Measurements from ENCODE around the gene QSER1.

QSER1 gene

GRCh38 chr11:32905028-32905667, 12.5 kb downstream of the QSER1 start:
- TF ChIP-seq GATA2 (IDR thresholded peaks at IDR 0.05; ENCODE audit: low read depth, low read length) (no peak), GATA3 (IDR thresholded peaks at IDR 0.05; ENCODE audit: low read depth, low read length) (no peak)

- no peak for TF ChIP-seq GATA3 (IDR thresholded peaks at IDR 0.05; ENCODE audit: low read depth, low read length)
- TF ChIP-seq GATA2 (IDR thresholded peaks at IDR 0.05; ENCODE audit: low read depth, low read length) = no peak
Observed at GRCh38 chr11:32908619-32909018, 16.0 kb downstream of the QSER1 start.

- TF ChIP-seq GATA3 (IDR thresholded peaks at IDR 0.05; ENCODE audit: low read depth, low read length) (no peak), GATA2 (IDR thresholded peaks at IDR 0.05; ENCODE audit: low read depth, low read length) (no peak)
Observed at GRCh38 chr11:32911413-32911812, 18.8 kb downstream of the QSER1 start.

GRCh38 chr11:32913445-32913844, 20.8 kb downstream of the QSER1 start:
- no peak for TF ChIP-seq GATA2 (IDR thresholded peaks at IDR 0.05; ENCODE audit: low read depth, low read length)
- no peak for TF ChIP-seq GATA3 (IDR thresholded peaks at IDR 0.05; ENCODE audit: low read depth, low read length)

DNA sequence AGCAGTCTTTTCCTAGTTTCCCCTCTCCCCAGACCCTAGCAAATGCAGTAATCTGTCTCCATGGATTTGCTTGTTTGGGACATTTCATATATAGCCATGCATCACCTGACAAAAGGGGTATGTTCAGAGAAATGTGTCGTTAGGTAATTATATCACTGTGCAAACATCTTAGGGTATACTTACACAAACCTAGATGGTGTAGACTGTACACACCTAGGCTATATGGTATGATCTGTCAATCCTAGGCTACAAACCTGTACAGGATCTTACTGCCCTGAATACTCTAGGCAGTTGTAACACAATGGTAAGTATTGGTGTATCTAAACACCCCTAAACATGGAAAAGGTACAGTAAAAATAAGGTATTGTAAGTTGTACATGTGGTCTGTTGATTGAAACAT, 23.8 kb downstream of the QSER1 start:
- TF ChIP-seq GATA3 (IDR thresholded peaks at IDR 0.05; ENCODE audit: low read depth, low read length) (no peak), GATA2 (IDR thresholded peaks at IDR 0.05; ENCODE audit: low read depth, low read length) (no peak)

GRCh38 chr11:32916994-32917393, 24.4 kb downstream of the QSER1 start:
- TF ChIP-seq GATA2 (IDR thresholded peaks at IDR 0.05; ENCODE audit: low read depth, low read length) (no peak), GATA3 (IDR thresholded peaks at IDR 0.05; ENCODE audit: low read depth, low read length) (no peak)

- TF ChIP-seq GATA3 (IDR thresholded peaks at IDR 0.05; ENCODE audit: low read depth, low read length) (no peak), GATA2 (IDR thresholded peaks at IDR 0.05; ENCODE audit: low read depth, low read length) (no peak)
Observed at GRCh38 chr11:32918427-32918826, 25.8 kb downstream of the QSER1 start.

GRCh38 chr11:32919338-32919737, 26.7 kb downstream of the QSER1 start:
- no peak for TF ChIP-seq GATA3 (IDR thresholded peaks at IDR 0.05; ENCODE audit: low read depth, low read length)
- no peak for TF ChIP-seq GATA2 (IDR thresholded peaks at IDR 0.05; ENCODE audit: low read depth, low read length)

GRCh38 chr11:32920570-32920969, 28.0 kb downstream of the QSER1 start:
- no peak for TF ChIP-seq GATA2 (IDR thresholded peaks at IDR 0.05; ENCODE audit: low read depth, low read length)
- TF ChIP-seq GATA3 (IDR thresholded peaks at IDR 0.05; ENCODE audit: low read depth, low read length) = no peak

GRCh38 chr11:32921204-32921603, 28.6 kb downstream of the QSER1 start:
- no peak for TF ChIP-seq GATA3 (IDR thresholded peaks at IDR 0.05; ENCODE audit: low read depth, low read length)

DNA sequence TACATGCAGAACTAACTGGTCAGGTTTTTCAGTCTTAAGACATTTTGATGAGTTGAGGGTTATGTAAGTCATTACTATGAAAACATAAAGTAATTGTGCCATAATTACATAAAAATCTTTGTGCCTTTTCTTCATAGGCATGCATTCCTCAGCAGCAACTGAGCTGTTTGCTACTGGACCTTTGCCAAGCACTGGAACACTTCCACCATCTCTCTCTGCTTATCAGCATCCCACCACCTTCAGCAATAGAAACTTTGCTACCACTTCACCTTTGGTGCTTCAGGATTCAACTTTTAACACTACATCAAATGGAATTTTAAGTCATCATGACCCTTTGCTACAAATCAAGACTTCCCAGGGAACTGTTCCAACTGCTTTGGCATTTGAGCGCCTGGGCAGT, 39.0 kb downstream of the QSER1 start:
- no peak for TF ChIP-seq GATA3 (IDR thresholded peaks at IDR 0.05; ENCODE audit: low read depth, low read length)
- TF ChIP-seq GATA2 (IDR thresholded peaks at IDR 0.05; ENCODE audit: low read depth, low read length) = no peak

DNA sequence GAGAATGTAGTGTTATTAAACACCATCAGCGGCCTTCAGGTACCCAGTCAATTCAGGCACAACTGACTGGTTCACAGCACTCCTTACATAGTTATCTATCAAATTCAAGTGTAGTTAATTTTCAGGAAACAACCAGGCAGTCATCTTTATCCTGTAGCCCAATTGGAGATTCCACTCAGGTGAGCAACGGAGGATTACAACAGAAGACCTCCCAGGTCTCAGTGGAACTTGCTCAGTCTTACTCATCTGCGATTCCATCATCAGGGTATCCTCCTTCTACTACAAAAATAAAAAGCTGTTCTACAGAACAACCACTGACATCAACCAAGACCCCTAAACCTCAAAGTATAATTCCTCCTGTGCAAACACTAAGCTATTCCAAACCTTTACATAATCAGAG, 39.6 kb downstream of the QSER1 start:
- TF ChIP-seq GATA3 (IDR thresholded peaks at IDR 0.05; ENCODE audit: low read depth, low read length) = no peak
- no peak for TF ChIP-seq GATA2 (IDR thresholded peaks at IDR 0.05; ENCODE audit: low read depth, low read length)

- TF ChIP-seq GATA2 (IDR thresholded peaks at IDR 0.05; ENCODE audit: low read depth, low read length) = no peak
- no peak for TF ChIP-seq GATA3 (IDR thresholded peaks at IDR 0.05; ENCODE audit: low read depth, low read length)
Observed at GRCh38 chr11:32935462-32936029, 42.9 kb downstream of the QSER1 start.

DNA sequence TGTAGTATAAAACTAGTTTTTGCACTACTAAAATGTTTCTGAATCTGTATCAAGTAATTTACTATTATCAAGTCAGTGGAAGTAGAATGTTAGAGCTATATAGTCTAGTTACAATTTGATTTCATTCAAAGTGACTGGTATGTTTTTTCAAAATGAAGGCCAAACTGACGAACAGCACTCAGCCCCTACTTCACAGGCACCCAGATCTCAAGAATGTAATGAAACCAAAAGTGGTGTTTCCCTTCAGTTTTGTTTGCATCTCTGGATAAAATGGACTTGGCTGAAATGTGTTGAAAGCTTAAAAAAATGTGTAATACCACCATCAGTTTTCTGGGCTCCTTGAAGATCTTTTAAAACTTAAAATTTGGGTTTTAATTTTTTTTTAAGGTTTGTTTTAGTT, 46.4 kb downstream of the QSER1 start:
- no peak for TF ChIP-seq GATA3 (IDR thresholded peaks at IDR 0.05; ENCODE audit: low read depth, low read length)

DNA sequence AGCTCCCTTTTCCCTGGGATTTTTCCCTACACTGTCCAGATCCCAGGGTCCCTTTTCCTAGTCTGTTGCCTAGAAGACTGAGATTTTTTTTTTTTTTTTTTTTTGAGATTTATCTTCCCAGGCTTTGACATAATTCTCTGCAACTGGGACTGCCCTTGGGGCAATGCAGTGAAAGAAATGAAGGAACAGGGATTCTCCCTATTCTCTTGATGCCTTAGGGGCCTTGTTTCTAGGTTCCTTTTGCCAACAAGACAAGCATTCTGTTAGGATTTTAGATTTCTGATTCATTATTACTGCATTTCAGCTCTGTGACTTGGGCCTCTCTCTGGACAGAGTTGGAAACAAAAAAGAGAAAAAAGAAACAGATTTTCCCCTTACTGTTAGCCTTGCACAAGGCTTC, 47.3 kb downstream of the QSER1 start:
- TF ChIP-seq GATA3 (IDR thresholded peaks at IDR 0.05; ENCODE audit: low read depth, low read length) (no peak), GATA2 (IDR thresholded peaks at IDR 0.05; ENCODE audit: low read depth, low read length) (no peak)

DNA sequence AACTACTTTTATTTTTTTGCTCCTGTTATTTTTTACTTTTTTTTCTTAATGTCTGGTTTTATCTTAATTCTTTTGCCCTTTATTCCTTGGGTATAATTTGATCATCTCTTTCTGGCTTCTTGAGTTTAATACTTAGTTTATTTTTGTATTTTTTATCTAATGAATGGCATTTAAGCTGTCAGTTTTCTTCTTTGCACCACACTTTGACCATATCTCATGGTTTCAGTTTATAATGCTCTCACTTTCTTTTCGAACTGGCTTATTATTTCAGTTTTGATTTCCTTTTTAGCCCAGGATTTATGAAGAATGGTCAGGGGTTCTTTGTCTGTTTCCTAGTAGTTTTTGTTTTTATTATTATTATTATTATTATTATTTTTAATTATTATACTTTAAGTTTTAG, 48.3 kb downstream of the QSER1 start:
- no peak for TF ChIP-seq GATA2 (IDR thresholded peaks at IDR 0.05; ENCODE audit: low read depth, low read length)
- TF ChIP-seq GATA3 (IDR thresholded peaks at IDR 0.05; ENCODE audit: low read depth, low read length) = no peak
